Endodermal cell (in vitro differentiated cells): Measurements from ENCODE around the gene EFCAB10. TPM values are rescaled to one million over a fixed set of nuclear protein-coding genes. Genes with fewer than 3 reads are reported as not detected.
"Not testable (repeated sequence)": the region's sequence is repeated elsewhere in the genome, so short reads cannot be mapped to it uniquely, and the experiment has no call there.

Source experiments
- DNase-seq: peaks from one replicate; pipeline ENCODE4 v3.0.0-alpha.2; 2017
- H3K27ac ChIP-seq: 2 replicates; pipeline ENCODE4 v1.5.1; 2013; ENCODE audit warnings: mild to moderate bottlenecking, low read depth, low read length, moderate library complexity
- H3K27me3 ChIP-seq: 2 replicates; pipeline ENCODE4 v1.6.1; 2013; ENCODE audit warnings: mild to moderate bottlenecking, low read length, moderate library complexity; ENCODE audit not compliant: insufficient read depth, control insufficient read depth, poor library complexity, severe bottlenecking
- H3K36me3 ChIP-seq: 2 replicates; pipeline ENCODE4 v1.7.0; 2013; ENCODE audit warnings: mild to moderate bottlenecking, low read length, moderate library complexity; ENCODE audit not compliant: control insufficient read depth, insufficient read depth
- H3K4me1 ChIP-seq: one replicate; pipeline ENCODE4 v1.7.0; 2013; ENCODE audit warnings: low read length; ENCODE audit not compliant: control insufficient read depth, insufficient read depth
- H3K4me3 ChIP-seq: 2 replicates; pipeline ENCODE4 v1.5.1; 2013; ENCODE audit warnings: mild to moderate bottlenecking, low read length, moderate library complexity
- H3K9ac ChIP-seq: 2 replicates; pipeline ENCODE4 v1.6.1; 2013; ENCODE audit warnings: mild to moderate bottlenecking, low read length, moderate library complexity; ENCODE audit not compliant: poor library complexity, severe bottlenecking; ENCODE audit errors: extremely low read depth
- H3K9me3 ChIP-seq: 2 replicates; pipeline ENCODE4 v1.6.1; 2013; ENCODE audit warnings: mild to moderate bottlenecking, low read length, moderate library complexity; ENCODE audit not compliant: control insufficient read depth
- H3K27ac Mint-ChIP-seq: 2 replicates; pipeline ENCODE4 v1.8.0; 2020; ENCODE audit warnings: mixed read lengths
- H3K27me3 Mint-ChIP-seq: 2 replicates; pipeline ENCODE4 v1.8.0; 2021; ENCODE audit warnings: mild to moderate bottlenecking, mixed read lengths; ENCODE audit not compliant: insufficient read depth
- H3K36me3 Mint-ChIP-seq: 2 replicates; pipeline ENCODE4 v1.8.0; 2020; ENCODE audit warnings: low read depth, mixed read lengths
- H3K4me1 Mint-ChIP-seq: 2 replicates; pipeline ENCODE4 v1.8.0; 2020; ENCODE audit warnings: mixed read lengths
- H3K4me3 Mint-ChIP-seq: 2 replicates; pipeline ENCODE4 v1.8.0; 2020; ENCODE audit warnings: mild to moderate bottlenecking, moderate library complexity, mixed read lengths
- H3K9me3 Mint-ChIP-seq: 2 replicates; pipeline ENCODE4 v1.8.0; 2020; ENCODE audit warnings: mild to moderate bottlenecking, mixed read lengths
- WGBS, 2 experiments: methylation state at CpG; one replicate each; pipeline versions ENCODE4 v1.1.5 to v1.1.7; 2013; ENCODE audit warnings: missing lambda C conversion rate in 2 of 2, mixed read lengths in 1 of 2; ENCODE audit not compliant: insufficient coverage in 1 of 2, insufficient read length in 1 of 2; 5-methylcytosine and 5-hydroxymethylcytosine counted together
- total RNA-seq, 2 donors: library from RNA; stranded (reverse); fragmentation: NEBNext Ultra II Directional in 1 of 2; extraction: Animal tissue kit (Norgen Biotek cat#: 25700) in 1 of 2; gene quantifications; 2 replicates in 1 of 2; 3 replicates in 1 of 2; pipeline ENCODE4 v1.2.1, GENCODE V29; 2021
- TF ChIP-seq, protein P1 (sequence below): fragments of 200-600 bp; sonication (generic); conservative IDR thresholded peaks from 2 replicates; pipeline ENCODE4 v1.5.0; 2021; ENCODE audit warnings: antibody characterized with exemption, mild to moderate bottlenecking

Gene EFCAB10
- total RNA-seq, 2 donors from 2014 or later, result 0.68 to 0.89 TPM

DNA sequence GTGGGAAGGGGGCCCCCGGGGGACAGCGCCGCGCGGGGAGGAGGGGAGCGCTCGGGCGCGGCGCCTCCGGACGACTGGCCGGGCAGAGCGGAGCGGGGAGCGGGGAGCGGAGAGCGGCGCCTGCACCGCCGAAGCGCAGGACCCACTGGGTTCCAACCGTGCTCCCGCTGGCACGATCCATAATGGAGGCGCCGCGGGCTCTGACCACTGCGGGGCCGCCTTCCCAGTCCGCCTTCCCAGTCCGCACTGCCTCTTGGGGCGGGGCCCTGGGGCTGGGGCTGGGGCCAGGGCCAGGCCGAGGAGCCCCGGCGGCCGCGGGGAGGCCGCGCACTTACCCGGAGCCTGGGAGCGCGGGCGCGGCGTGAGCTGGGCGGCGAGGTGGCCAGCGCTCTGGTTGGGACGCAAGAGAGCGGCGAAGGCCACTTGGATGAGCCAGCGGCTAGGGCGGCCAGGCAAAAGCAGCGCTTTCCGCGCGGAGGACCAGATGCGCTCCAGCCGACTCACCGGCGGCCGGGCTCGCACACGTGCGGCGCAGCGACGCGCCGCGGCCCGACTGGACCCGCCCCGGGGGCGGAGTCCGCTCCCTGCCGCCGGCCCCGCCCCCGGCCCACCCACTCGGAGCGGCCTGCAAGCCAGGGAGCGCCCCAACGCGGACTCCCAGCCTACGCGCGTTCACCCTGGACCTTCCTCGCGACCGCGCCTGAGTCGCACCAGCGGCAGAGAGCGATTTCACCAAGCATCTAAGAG lies 59.4 kb downstream of the EFCAB10 start, which contains the start of gene PUS7:
PUS7 (minus strand) TSS at position 555 of the 747 bp plus-strand sequence. CDS start 13,759 bp downstream, outside the sequence.
- H3K36me3 Mint-ChIP-seq, result peaks cover 14% of the 10 kb centered on the region
- peaks cover 11% of the 10 kb centered on the region for H3K36me3 ChIP-seq
- DNase-seq, result peak; percentile 96
- peak within 1 kb of the TSS; percentile 75 for H3K9ac ChIP-seq
- 0 to 2% methylated on average over 33 to 96 of the region's 96 CpGs for WGBS, 2 experiments
- H3K27me3 ChIP-seq, result no peaks in the 10 kb centered on the region
- H3K4me3 Mint-ChIP-seq, result peak within 1 kb of the TSS; percentile 94
- H3K4me1 ChIP-seq, result no peaks in the 10 kb centered on the region
- H3K27ac ChIP-seq, result peak within 1 kb of the TSS; percentile 84
- peak within 1 kb of the TSS; percentile 98 for H3K27ac Mint-ChIP-seq
- H3K4me1 Mint-ChIP-seq, result peaks cover 7% of the 10 kb centered on the region
- peaks cover 9% of the 10 kb centered on the region for H3K9me3 Mint-ChIP-seq
- H3K9me3 ChIP-seq, result peaks cover 7% of the 10 kb centered on the region
- no peaks in the 10 kb centered on the region for H3K27me3 Mint-ChIP-seq
- H3K4me3 ChIP-seq, result peak within 1 kb of the TSS; percentile 95
- TF ChIP-seq, protein P1, sequence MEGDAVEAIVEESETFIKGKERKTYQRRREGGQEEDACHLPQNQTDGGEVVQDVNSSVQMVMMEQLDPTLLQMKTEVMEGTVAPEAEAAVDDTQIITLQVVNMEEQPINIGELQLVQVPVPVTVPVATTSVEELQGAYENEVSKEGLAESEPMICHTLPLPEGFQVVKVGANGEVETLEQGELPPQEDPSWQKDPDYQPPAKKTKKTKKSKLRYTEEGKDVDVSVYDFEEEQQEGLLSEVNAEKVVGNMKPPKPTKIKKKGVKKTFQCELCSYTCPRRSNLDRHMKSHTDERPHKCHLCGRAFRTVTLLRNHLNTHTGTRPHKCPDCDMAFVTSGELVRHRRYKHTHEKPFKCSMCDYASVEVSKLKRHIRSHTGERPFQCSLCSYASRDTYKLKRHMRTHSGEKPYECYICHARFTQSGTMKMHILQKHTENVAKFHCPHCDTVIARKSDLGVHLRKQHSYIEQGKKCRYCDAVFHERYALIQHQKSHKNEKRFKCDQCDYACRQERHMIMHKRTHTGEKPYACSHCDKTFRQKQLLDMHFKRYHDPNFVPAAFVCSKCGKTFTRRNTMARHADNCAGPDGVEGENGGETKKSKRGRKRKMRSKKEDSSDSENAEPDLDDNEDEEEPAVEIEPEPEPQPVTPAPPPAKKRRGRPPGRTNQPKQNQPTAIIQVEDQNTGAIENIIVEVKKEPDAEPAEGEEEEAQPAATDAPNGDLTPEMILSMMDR, result no peak

DNA sequence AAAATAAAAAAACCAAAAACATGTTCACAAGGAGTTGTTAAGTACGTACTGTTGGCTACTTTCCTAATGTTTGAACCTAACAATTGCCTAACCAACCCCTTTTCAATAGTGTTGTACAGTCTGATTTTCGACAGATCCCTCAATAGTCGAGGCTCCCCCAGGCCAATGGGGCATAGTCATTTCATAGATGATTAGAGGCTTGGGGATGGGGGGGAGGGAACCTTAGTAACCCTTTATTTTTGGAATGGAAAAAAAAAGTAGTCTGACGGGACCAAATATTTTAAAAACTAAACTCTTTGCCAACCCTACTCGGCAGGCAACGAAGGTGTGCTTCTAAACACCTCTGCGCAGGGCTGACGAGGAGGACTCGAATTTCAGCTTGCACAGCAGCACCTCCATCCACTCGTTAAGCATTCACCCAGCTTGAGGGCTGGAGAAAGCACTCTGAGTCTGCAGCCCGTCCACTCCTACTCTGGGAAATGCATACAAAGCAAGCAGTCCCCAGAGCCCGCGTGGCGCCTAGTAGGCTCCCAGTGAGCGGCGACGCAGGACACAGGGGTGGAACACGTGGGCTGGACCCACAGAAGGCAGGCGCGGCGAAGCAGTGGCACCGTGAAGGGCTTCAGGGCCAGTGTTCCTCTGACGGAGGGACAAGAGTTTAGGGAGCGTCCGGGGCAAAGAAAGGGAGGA lies 60.1 kb downstream of the EFCAB10 start:
- peak overlapping the region; percentile 84 for H3K27ac ChIP-seq
- H3K4me3 Mint-ChIP-seq, result peak overlapping the region; percentile 94
- H3K36me3 ChIP-seq, result peaks cover 13% of the 10 kb centered on the region
- peak; percentile 78 for DNase-seq
- no peaks in the 10 kb centered on the region for H3K27me3 ChIP-seq
- peaks cover 7% of the 10 kb centered on the region for H3K4me1 Mint-ChIP-seq
- H3K36me3 Mint-ChIP-seq, result peaks cover 21% of the 10 kb centered on the region
- peaks cover 7% of the 10 kb centered on the region for H3K9me3 ChIP-seq
- H3K9me3 Mint-ChIP-seq, result peaks cover 9% of the 10 kb centered on the region
- 9 to 100% methylated on average over 1 to 25 of the region's 25 CpGs for WGBS, 2 experiments
- no peaks in the 10 kb centered on the region for H3K27me3 Mint-ChIP-seq
- H3K4me1 ChIP-seq, result no peaks in the 10 kb centered on the region
- TF ChIP-seq, protein P1, result no peak
- H3K27ac Mint-ChIP-seq, result peak overlapping the region; percentile 98
- peak overlapping the region; percentile 95 for H3K4me3 ChIP-seq
- peak overlapping the region; percentile 75 for H3K9ac ChIP-seq

DNA sequence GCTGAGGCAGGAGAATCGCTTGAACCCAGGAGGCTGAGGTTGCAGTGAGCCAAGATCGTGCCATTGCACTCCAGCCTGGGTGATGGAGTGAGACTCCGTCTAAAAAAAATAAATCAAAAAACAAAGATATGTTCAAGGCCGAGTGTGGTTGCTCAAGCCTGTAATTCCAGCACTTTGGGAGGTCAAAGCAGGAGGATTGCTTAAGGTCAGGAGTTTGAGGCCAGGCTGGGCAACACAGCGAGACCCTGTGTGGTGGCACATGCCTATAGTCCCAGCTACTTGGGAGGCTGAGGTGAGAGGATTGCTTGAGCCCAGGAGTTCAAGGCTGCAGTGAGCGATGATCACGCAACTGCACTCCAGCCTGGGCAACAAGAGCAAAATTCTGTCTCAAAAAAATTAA lies 60.7 kb downstream of the EFCAB10 start:
- H3K27me3 ChIP-seq, H3K4me1 Mint-ChIP-seq, H3K27me3 Mint-ChIP-seq, H3K9ac ChIP-seq, H3K9me3 ChIP-seq, H3K27ac ChIP-seq, DNase-seq, H3K27ac Mint-ChIP-seq, H3K9me3 Mint-ChIP-seq, H3K4me1 ChIP-seq: not testable (repeated sequence)
- 92 to 95% methylated on average over 7 of the region's 7 CpGs for WGBS, 2 experiments
- Histone ChIP-seq H3K36me3 (peaks cover 13% of the 10 kb centered on the region), H3K4me3 (peak overlapping the region; percentile 95)
- peaks cover 21% of the 10 kb centered on the region for H3K36me3 Mint-ChIP-seq
- H3K4me3 Mint-ChIP-seq, result peak overlapping the region; percentile 94
